AG04450 (cell line): ENCODE measurements around the gene SCT. TPM values are rescaled to one million over a fixed set of nuclear protein-coding genes. Genes with fewer than 3 reads are reported as not detected.
"Not testable (repeated sequence)": the region's sequence is repeated elsewhere in the genome, so short reads cannot be mapped to it uniquely, and the experiment has no call there.

ENCODE experiments used
- CTCF ChIA-PET: fragments of 300-600, 350-600 bp; formaldehyde crosslinking; extraction: SDS; loops from one replicate; lab custom pipeline; 2022; ENCODE audit warnings: antibody characterized with exemption, inconsistent platforms; lab: Charles Lee
- POLR2A ChIA-PET: fragments of 350-600 bp; formaldehyde crosslinking; extraction: SDS; loops from one replicate; lab custom pipeline; 2021; ENCODE audit warnings: antibody characterized with exemption, inconsistent platforms; lab: Yijun Ruan, JAX
- DNase-seq: peaks from one replicate; pipeline ENCODE4 v3.0.0-alpha.2; 2011; ENCODE audit warnings: low read depth, low spot score
- H3K27ac ChIP-seq: one replicate; pipeline ENCODE4 v1.5.1; 2012; ENCODE audit warnings: low read depth, low read length, control low read depth
- H3K27me3 ChIP-seq: one replicate; pipeline ENCODE4 v1.6.0; 2012; ENCODE audit warnings: low read length; ENCODE audit not compliant: control insufficient read depth, insufficient read depth
- H3K4me3 ChIP-seq: 2 replicates; pipeline ENCODE4 v1.5.1; 2011; ENCODE audit warnings: mild to moderate bottlenecking, low read depth, low read length, control low read depth
- H3K9me3 ChIP-seq: 2 replicates; pipeline ENCODE4 v1.5.1; 2012; ENCODE audit warnings: low read length; ENCODE audit not compliant: control insufficient read depth, insufficient read depth
- CTCF ChIP-seq: IDR thresholded peaks from 2 replicates; pipeline ENCODE4 v1.5.1; 2011; ENCODE audit warnings: low read depth, low read length, control low read depth, inconsistent platforms
- polyA plus RNA-seq: library from polyadenylated mRNA; depleted of rRNA; stranded (reverse); fragments of >200 nt; gene quantifications from 2 replicates; pipeline ENCODE4 v1.2.3, GENCODE V29; 2011

SCT gene
- polyA plus RNA-seq, 1 experiment = not detected

GRCh38 chr11:659532-660085 lies 32.6 kb upstream of the SCT start:
- no peaks in the 10 kb centered on the region for H3K27me3 ChIP-seq
- TF ChIP-seq CTCF = no peak
- H3K27ac ChIP-seq = no peak overlapping the region
- no peaks in the 10 kb centered on the region for H3K9me3 ChIP-seq
- POLR2A ChIA-PET = no interaction called here
- DNase-seq = no peak
- no peak overlapping the region for H3K4me3 ChIP-seq
- CTCF ChIA-PET = no interaction called here

DNA sequence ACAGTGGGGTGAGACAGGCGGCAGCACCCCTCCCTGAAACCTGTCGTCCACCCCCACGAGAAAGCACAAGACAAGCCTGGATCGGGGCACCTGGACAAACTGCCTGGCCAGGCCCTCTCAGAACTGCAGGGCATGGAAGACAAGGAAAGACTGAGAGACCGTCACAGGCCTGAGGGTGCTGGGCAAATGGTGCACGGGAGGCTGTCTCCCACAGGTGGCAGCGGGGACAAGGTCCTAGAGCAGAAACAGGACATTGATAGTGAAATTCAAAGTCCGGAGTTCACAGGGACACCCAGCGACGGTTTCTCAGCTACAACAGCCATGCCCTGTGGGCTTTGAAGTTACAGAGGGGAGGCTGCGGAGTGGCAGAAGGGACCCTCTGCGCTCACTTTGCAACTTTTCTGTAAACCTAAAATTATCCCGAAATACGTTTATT lies 30.7 kb upstream of the SCT start:
- POLR2A ChIA-PET = no interaction called here
- H3K9me3 ChIP-seq = no peaks in the 10 kb centered on the region
- no peak for DNase-seq
- no peak overlapping the region for H3K4me3 ChIP-seq
- H3K27me3 ChIP-seq = no peaks in the 10 kb centered on the region
- no peak for TF ChIP-seq CTCF
- CTCF ChIA-PET = no interaction called here
- H3K27ac ChIP-seq = no peak overlapping the region

- DNase-seq = no peak
These were observed 29.9 kb upstream of the SCT start for GRCh38 chr11:656866-657265.

DNA sequence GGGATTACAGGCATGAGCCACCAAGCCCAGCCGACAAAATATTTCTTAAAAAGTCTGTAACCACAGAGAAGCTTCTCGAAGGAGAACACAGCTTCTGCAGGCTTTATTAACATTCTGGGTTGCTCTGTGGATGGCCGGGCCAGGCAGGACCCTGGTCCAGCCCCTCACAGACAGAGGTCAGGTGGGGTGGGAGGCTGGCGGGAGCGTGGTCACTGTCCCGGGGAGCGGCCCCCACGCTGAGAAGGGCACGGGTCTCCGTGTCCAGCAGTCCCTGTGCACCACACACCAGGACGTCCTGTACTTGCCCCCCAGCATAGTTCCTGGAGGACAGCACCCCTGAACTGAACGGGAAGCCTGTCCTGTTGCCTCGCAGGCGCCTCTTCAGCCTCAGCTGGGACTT lies 29.4 kb upstream of the SCT start:
- no peak for DNase-seq
- no peaks in the 10 kb centered on the region for H3K9me3 ChIP-seq
- no peaks in the 10 kb centered on the region for H3K27me3 ChIP-seq
- POLR2A ChIA-PET = no interaction called here
- no peak overlapping the region for H3K27ac ChIP-seq
- CTCF ChIA-PET = no interaction called here
- TF ChIP-seq CTCF = no peak
- H3K4me3 ChIP-seq = no peak overlapping the region

More at GRCh38 chr11:656866-657265, 29.9 kb upstream of the SCT start:
- no peak for TF ChIP-seq CTCF
- Histone ChIP-seq H3K27me3 (no peaks in the 10 kb centered on the region), H3K4me3 (no peak overlapping the region), H3K9me3 (no peaks in the 10 kb centered on the region), H3K27ac (no peak overlapping the region)
- ChIA-PET POLR2A (no interaction called here), CTCF (no interaction called here)

DNA sequence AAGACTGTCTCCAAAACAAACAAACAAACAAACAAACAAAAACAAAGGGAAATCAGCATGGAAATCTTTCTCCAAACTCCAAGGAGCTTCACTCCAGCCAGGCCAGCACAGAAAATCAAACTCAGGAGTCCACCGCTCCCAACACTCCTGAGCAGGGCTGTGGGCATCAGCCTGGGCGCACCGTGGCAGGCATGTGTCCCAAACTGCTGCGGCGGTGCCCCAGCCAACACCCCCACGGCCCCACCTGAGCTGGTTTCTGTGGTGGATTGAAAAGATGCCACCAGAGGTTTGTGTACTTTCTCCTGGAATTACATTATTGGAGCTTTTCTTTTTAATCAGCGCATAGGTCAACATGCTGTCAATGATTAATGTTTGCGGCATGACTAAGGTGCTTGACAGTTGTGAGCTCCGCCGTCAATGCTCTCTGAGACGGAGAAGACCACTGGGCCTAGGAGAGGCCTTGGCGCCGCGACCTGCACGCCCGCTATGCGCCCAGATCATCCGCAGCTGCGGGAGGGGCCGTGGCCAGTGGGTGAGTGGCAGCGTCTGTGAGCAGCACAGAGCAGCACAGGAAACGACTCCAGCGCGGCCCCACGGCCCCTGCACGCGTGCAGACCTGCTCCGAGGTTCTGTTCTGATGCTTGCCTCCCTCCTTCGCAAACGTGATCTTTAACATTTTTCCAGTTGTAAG lies 28.2 kb upstream of the SCT start:
- ChIA-PET POLR2A (no interaction called here), CTCF (no interaction called here)
- no peaks in the 10 kb centered on the region for H3K27me3 ChIP-seq
- TF ChIP-seq CTCF = no peak
- no peak overlapping the region for H3K4me3 ChIP-seq
- DNase-seq = no peak
- H3K27ac ChIP-seq = no peak overlapping the region
- no peaks in the 10 kb centered on the region for H3K9me3 ChIP-seq

DNA sequence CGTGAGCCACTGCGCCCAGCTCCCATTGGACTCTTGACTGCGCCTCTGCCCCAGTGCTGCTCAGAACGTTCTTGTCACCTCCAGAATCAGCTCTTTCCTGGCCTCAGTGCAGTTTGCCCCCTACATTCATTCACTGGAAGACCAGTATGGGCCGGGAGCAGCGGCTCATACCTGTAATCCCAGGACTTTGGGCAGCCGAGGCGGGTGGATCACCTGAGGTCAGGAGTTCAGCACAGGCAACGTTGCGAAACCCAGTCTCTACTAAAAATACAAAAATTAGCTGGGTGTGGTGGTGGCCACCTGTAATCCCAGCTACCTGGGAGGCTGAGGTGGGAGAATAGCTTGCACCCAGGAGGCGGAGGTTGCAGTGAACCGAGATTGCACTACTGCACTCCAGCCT lies 27.5 kb upstream of the SCT start:
- DNase-seq, POLR2A ChIA-PET, H3K27me3 ChIP-seq, H3K4me3 ChIP-seq, H3K9me3 ChIP-seq, CTCF ChIA-PET, H3K27ac ChIP-seq: not testable (repeated sequence)
